Transverse colon (tissue), 4 donors: Measurements from ENCODE around the gene OAT. TPM values are rescaled to one million over a fixed set of nuclear protein-coding genes. Genes with fewer than 3 reads are reported as not detected.

Source experiments
- DNase-seq: peaks from one replicate; pipeline ENCODE4 v3.0.0-alpha.2; 2019
- H3K27ac ChIP-seq, 4 donors: fragments of 200-600 bp; sonication (generic); 2 replicates each; pipeline ENCODE4 v1.5.1; 2016 to 2018; ENCODE audit warnings: inconsistent platforms in 4 of 4
- H3K27me3 ChIP-seq: fragments of 200-600 bp; sonication (generic); 2 replicates; pipeline ENCODE4 v1.5.1; 2017; ENCODE audit warnings: inconsistent platforms
- H3K36me3 ChIP-seq, 4 donors: fragments of 200-600 bp; sonication (generic); 2 replicates each; pipeline ENCODE4 v1.5.1; 2017 to 2019; ENCODE audit warnings: inconsistent platforms in 4 of 4
- H3K4me1 ChIP-seq, 4 donors: fragments of 200-600 bp; sonication (generic); 2 replicates each; pipeline ENCODE4 v1.5.1; 2017 to 2020; ENCODE audit warnings: inconsistent platforms in 4 of 4
- H3K4me3 ChIP-seq, 4 donors: fragments of 200-600 bp; sonication (generic); 1 replicate in 1 of 4; 2 replicates in 3 of 4; pipeline versions ENCODE4 v1.5.1 to v1.6.1; 2017 to 2019; ENCODE audit warnings: inconsistent platforms in 4 of 4
- H3K9me3 ChIP-seq, 2 donors: fragments of 200-600 bp; sonication (generic); 2 replicates each; pipeline ENCODE4 v1.5.1; 2017 to 2019; ENCODE audit warnings: inconsistent platforms in 2 of 2
- CTCF ChIP-seq, 5 experiments: fragments of 200-600 bp in 3 of 5; fragments of 450-650 bp in 2 of 5; sonication (generic) in 3 of 5; IDR thresholded peaks; 1 replicate in 2 of 5; 2 replicates in 3 of 5; pipeline ENCODE4 v1.5.1; 2016 to 2017; ENCODE audit warnings: antibody characterized with exemption in 5 of 5, inconsistent platforms in 3 of 5, mild to moderate bottlenecking in 2 of 5, moderate library complexity in 1 of 5
- EP300 ChIP-seq: sonication (generic); formaldehyde crosslinking; IDR thresholded peaks from one replicate; pipeline ENCODE4 v1.6.1; 2017; ENCODE audit warnings: antibody characterized with exemption, low read depth
- POLR2A ChIP-seq: fragments of 450-650 bp; IDR thresholded peaks from one replicate; pipeline ENCODE4 v1.6.1; 2016; ENCODE audit warnings: antibody characterized with exemption, mild to moderate bottlenecking, moderate library complexity
- POLR2AphosphoS5 ChIP-seq, 3 donors: sonication (generic); formaldehyde crosslinking; IDR thresholded peaks; one replicate each; pipeline ENCODE4 v1.6.1; 2016; ENCODE audit warnings: antibody characterized with exemption in 3 of 3
- WGBS, 2 donors: methylation state at CpG; one replicate each; pipeline ENCODE4 v1.1.5; 2018; ENCODE audit warnings: low coverage in 1 of 2; 5-methylcytosine and 5-hydroxymethylcytosine counted together
- in situ Hi-C, 4 donors: fragments of 200-750 bp; cut with MboI; loops; one replicate each; pipeline versions ENCODE4 v1.15.0 to v1.15.1; 2017; ENCODE audit warnings: low sequenced_read_pairs in 3 of 4, low pct_ligation_motif_present in 1 of 4, low pct_unique_long_range_greater_than_20kb in 1 of 4
- intact Hi-C: fragments of 100-400 bp; cut with DNase I; formaldehyde crosslinking; loops from one replicate; pipeline ENCODE4 v1.15.1; 2023; ENCODE audit warnings: low total_unique reads
- total RNA-seq, 4 donors: library from RNA; depleted of rRNA; stranded (reverse); fragments of >200 nt; gene quantifications; one replicate each; pipeline ENCODE4 v1.1.0, GENCODE V29; 2016

Gene OAT
- total RNA-seq, 4 donors from 2014 or later = 22.1 to 89.3 (median 60.9) TPM

DNA sequence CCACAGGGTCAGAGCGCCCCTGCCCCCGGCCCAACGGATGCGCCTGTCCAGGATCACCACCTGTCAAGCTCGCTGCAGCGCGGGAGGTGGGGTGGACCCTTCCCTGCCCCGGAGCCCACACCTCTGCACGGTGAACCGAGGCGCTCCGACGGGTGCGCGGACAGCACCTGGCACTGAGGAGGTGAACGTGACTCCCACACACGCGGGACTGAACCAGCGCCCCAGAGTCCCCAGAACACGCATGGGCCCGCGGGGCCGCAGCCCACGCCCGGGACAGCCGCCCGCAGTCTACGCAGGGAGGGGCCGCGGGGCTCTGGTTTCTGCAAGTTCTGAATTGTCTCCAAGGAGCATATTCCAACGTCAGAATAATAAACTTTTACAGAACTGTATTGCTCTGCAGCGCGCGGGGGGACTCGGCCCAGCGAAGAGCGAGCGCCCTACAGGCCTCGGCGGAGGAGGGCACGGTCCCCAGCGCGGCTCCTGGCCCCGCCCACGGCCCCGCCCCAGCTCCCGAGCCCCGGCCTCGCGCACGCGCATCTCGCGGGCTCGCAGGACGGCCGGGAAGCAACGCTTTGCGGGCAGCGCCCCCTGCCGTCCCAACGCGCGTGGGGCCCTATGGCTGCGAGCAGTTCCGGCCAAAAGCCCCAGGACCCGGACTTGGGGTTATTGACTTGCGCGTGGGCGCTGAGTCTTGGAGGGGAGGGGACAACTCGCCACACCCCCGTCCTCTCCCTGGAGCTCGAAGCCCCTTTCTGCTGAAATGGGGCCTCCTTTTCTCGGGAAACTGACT, 29.7 kb downstream of the OAT start:
- TF ChIP-seq EP300 = no peak
- peak; percentile 85 to 97 (median 95) for TF ChIP-seq CTCF (IDR thresholded peaks at IDR 0.05)
- no peak for TF ChIP-seq POLR2A
- TF ChIP-seq POLR2AphosphoS5 (IDR thresholded peaks at IDR 0.05) = peak in 1 of 3 donors; percentile 14
- Histone ChIP-seq H3K27ac (peak overlapping the region; percentile 17 to 68 (median 45)), H3K9me3 (no peaks in the 10 kb centered on the region), H3K4me3 (peak overlapping the region; percentile 34 to 59 (median 40)), H3K27me3 (no peaks in the 10 kb centered on the region), H3K4me1 (peaks cover 3 to 12% (median 10%) of the 10 kb centered on the region in 4 donors), H3K36me3 (no peaks in the 10 kb centered on the region)
- intact Hi-C loops (loop anchor here (10.0 kb wide), 1 partner anchor 294 kb away; the partner anchor contains the start of gene CHST15), in situ Hi-C loops (loop anchor here (5.0 to 25.0 kb wide), 4 partner anchors 382 to 802 kb away; no protein-coding TSS in a partner anchor)
- 5% methylated on average over 68 of the region's 74 CpGs; no CpG with 5 or more reads in 1 of the 2 donors for WGBS, 2 donors
- peak; percentile 94 for DNase-seq

GRCh38 chr10:124388476-124388822, 30.3 kb downstream of the OAT start:
- in situ Hi-C loops (loop anchor here (5.0 to 25.0 kb wide), 4 partner anchors 381 to 801 kb away; no protein-coding TSS in a partner anchor), intact Hi-C loops (loop anchor here (10.0 kb wide), 1 partner anchor 294 kb away; the partner anchor contains the start of gene CHST15)
- Histone ChIP-seq H3K4me3 (peak overlapping the region in 3 of 4 donors; percentile 38 to 59 (median 41)), H3K27me3 (peaks cover 3% of the 10 kb centered on the region), H3K27ac (peak overlapping the region in 2 of 4 donors; percentile 17 to 31), H3K9me3 (no peaks in the 10 kb centered on the region), H3K36me3 (no peaks in the 10 kb centered on the region), H3K4me1 (peaks cover 3 to 12% (median 10%) of the 10 kb centered on the region in 4 donors)
- TF ChIP-seq EP300 (no peak), CTCF (IDR thresholded peaks at IDR 0.05) (no peak)
- no peak for DNase-seq
- WGBS, 2 donors = 91% methylated on average over 7 of the region's 9 CpGs; no CpG with 5 or more reads in 1 of the 2 donors

GRCh38 chr10:124387078-124387874, 31.4 kb downstream of the OAT start:
- H3K36me3 ChIP-seq = no peaks in the 10 kb centered on the region
- WGBS, 2 donors = 68% methylated on average over 10 of the region's 10 CpGs; no CpG with 5 or more reads in 1 of the 2 donors
- H3K27ac ChIP-seq = no peak overlapping the region
- intact Hi-C loops = loop anchor here (10.0 kb wide), 1 partner anchor 292 kb away; the partner anchor contains the start of gene CHST15
- H3K4me3 ChIP-seq = no peak overlapping the region
- TF ChIP-seq EP300 = no peak
- no peak for TF ChIP-seq POLR2AphosphoS5 (IDR thresholded peaks at IDR 0.05)
- TF ChIP-seq POLR2A = no peak
- no peak for TF ChIP-seq CTCF (IDR thresholded peaks at IDR 0.05)
- in situ Hi-C loops = loop anchor here (5.0 to 25.0 kb wide), 4 partner anchors 380 to 800 kb away; no protein-coding TSS in a partner anchor
- no peaks in the 10 kb centered on the region for H3K9me3 ChIP-seq
- peaks cover 3 to 12% (median 10%) of the 10 kb centered on the region in 4 donors for H3K4me1 ChIP-seq
- H3K27me3 ChIP-seq = peaks cover 4% of the 10 kb centered on the region
- DNase-seq = no peak
